MM.1S (cell line): ENCODE data around the gene BRWD1.

Experiments used
- EZH2 ChIP-seq: fragments of 300-600 bp; sonication (generic); optimal IDR thresholded peaks from 2 replicates; pipeline ENCODE3; 2017; ENCODE audit warnings: low read depth, mild to moderate bottlenecking, antibody characterized with exemption, low read length, mixed read lengths
- EZH2phosphoT487 ChIP-seq: fragments of 300-600 bp; sonication (generic); IDR thresholded peaks from 2 replicates; pipeline ENCODE4 v1.6.1; 2018; ENCODE audit warnings: antibody characterized with exemption, low read length
- TF ChIP-seq, protein P1 (sequence below): fragments of 300-600 bp; sonication (generic); IDR thresholded peaks from 2 replicates; pipeline ENCODE4 v1.5.1; 2016; ENCODE audit warnings: antibody characterized with exemption, low read length, mixed read lengths

DNA sequence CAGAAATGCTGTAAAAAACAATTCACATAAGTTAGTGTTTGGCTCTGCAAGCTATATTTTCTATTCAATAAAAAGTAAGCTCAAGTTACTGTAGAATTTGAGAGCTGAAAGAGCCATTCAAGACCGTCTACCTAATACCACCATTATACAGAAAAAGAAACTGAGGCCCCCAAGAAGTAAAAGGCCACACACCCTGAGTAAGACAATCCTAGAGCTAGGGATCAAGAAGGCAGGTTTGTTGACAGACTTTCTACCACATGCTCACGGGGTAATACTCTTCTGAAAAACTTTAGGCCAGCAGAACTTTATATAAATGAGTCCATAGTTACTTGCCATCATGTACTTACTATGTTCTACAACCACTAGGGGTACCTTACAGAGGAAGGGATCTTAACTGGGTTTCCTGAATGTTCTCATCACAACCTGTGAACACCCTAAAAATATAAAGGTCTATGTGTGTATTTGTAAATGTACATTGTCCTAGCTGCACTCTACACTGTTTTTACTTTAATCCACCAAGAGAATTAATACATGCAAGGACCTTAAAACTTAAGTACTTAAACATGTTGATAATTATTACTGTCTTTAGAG is 132.9 kb downstream of the BRWD1 start:
- TF ChIP-seq, protein P1, sequence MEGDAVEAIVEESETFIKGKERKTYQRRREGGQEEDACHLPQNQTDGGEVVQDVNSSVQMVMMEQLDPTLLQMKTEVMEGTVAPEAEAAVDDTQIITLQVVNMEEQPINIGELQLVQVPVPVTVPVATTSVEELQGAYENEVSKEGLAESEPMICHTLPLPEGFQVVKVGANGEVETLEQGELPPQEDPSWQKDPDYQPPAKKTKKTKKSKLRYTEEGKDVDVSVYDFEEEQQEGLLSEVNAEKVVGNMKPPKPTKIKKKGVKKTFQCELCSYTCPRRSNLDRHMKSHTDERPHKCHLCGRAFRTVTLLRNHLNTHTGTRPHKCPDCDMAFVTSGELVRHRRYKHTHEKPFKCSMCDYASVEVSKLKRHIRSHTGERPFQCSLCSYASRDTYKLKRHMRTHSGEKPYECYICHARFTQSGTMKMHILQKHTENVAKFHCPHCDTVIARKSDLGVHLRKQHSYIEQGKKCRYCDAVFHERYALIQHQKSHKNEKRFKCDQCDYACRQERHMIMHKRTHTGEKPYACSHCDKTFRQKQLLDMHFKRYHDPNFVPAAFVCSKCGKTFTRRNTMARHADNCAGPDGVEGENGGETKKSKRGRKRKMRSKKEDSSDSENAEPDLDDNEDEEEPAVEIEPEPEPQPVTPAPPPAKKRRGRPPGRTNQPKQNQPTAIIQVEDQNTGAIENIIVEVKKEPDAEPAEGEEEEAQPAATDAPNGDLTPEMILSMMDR, result peak; percentile 36
- no peak for TF ChIP-seq EZH2
- TF ChIP-seq EZH2phosphoT487, result no peak
